GM12878 (cell line): ENCODE measurements around the gene CRYGS. TPM values are rescaled to one million over a fixed set of nuclear protein-coding genes. Genes with fewer than 3 reads are reported as not detected.

Experiments used
- ATAC-seq: fragments of 200-7000 bp; cut with Tn5 transposase; 3 replicates; pipeline ENCODE4 v1.9.1; 2020; ENCODE audit warnings: mild to moderate bottlenecking, moderate library complexity
- BruUV-seq: library from RNA; stranded (reverse); fragments of 400-500 nt; replicated peaks from 2 replicates; lab custom pipeline; 2021; lab: Mats Ljungman, UMichigan
- CTCF ChIA-PET: fragments of 300-600 bp; sonication (Branson Sonifier 250); formaldehyde crosslinking; extraction: SDS; loops from one replicate; lab custom pipeline; 2021; ENCODE audit warnings: inconsistent platforms; lab: Yijun Ruan, JAX
- POLR2A ChIA-PET: fragments of 350-600 bp; formaldehyde crosslinking; extraction: SDS; loops from one replicate; lab custom pipeline; 2021; ENCODE audit warnings: inconsistent platforms; lab: Charles Lee
- RAD21 ChIA-PET: fragments of 300-600 bp; sonication (Branson Sonifier 250); formaldehyde crosslinking; loops from one replicate; lab custom pipeline; 2023; ENCODE audit warnings: antibody characterized with exemption; ENCODE audit not compliant: unreplicated experiment; lab: Charles Lee
- SMC1A ChIA-PET: fragments of 300-600 bp; sonication (Branson Sonifier 250); formaldehyde crosslinking; loops from one replicate; lab custom pipeline; 2023; ENCODE audit not compliant: unreplicated experiment, uncharacterized antibody; lab: Charles Lee
- DNase-seq: peaks from one replicate; pipeline ENCODE4 v3.0.0-alpha.2; 2011; ENCODE audit warnings: low read depth, low spot score
- FAIRE-seq: peaks from 3 replicates; lab custom pipeline; 2011; peaks lifted over from hg19 to GRCh38; lab: Jason Lieb, UNC
- H2AFZ ChIP-seq: 2 replicates; pipeline ENCODE4 v1.6.0; 2011; ENCODE audit warnings: low read depth, low read length, control low read depth; ENCODE audit not compliant: control insufficient read depth
- H3K27ac ChIP-seq: 2 replicates; pipeline ENCODE4 v1.5.1; 2011; ENCODE audit warnings: control low read depth; ENCODE audit not compliant: control insufficient read depth, insufficient read depth
- H3K27me3 ChIP-seq, 2 experiments: replicated peaks in 1 of 2; 2 replicates each; pipeline versions ENCODE4 v1.6.0 to v1.6.1; 2011; ENCODE audit warnings: low read length in 1 of 2; ENCODE audit not compliant: control insufficient read depth in 2 of 2, insufficient read depth in 2 of 2
- H3K36me3 ChIP-seq, 2 experiments: 2 replicates each; pipeline ENCODE4 v1.5.1; 2011; ENCODE audit warnings: low read length in 1 of 2; ENCODE audit not compliant: control insufficient read depth in 2 of 2, insufficient read depth in 2 of 2
- H3K4me1 ChIP-seq: 2 replicates; pipeline ENCODE4 v1.6.1; 2011; ENCODE audit warnings: mild to moderate bottlenecking, low read length, moderate library complexity, mixed read lengths; ENCODE audit not compliant: control insufficient read depth, insufficient read depth
- H3K4me2 ChIP-seq: 2 replicates; pipeline ENCODE4 v1.6.0; 2011; ENCODE audit warnings: control low read depth; ENCODE audit not compliant: control insufficient read depth, insufficient read depth
- H3K4me3 ChIP-seq: fragments of 200-600 bp; sonication (generic); 2 replicates; pipeline ENCODE4 v1.5.1; 2016
- H3K79me2 ChIP-seq: 2 replicates; pipeline ENCODE4 v1.6.0; 2011; ENCODE audit warnings: low read length; ENCODE audit not compliant: control insufficient read depth, insufficient read depth
- H3K9ac ChIP-seq: 2 replicates; pipeline ENCODE4 v1.8.0; 2011; ENCODE audit warnings: low read length, control low read depth, mixed read lengths; ENCODE audit not compliant: control insufficient read depth, insufficient read depth
- H3K9me3 ChIP-seq: replicated peaks from 3 replicates; pipeline ENCODE4 v1.5.1; 2011; ENCODE audit warnings: mild to moderate bottlenecking, low read length; ENCODE audit not compliant: control insufficient read depth, insufficient read depth
- H4K20me1 ChIP-seq: 2 replicates; pipeline ENCODE4 v1.6.0; 2011; ENCODE audit not compliant: control insufficient read depth, insufficient read depth
- BRCA1 ChIP-seq: IDR thresholded peaks from 2 replicates; pipeline ENCODE4 v1.6.1; 2011; ENCODE audit warnings: low read depth, low read length, improper control_type of control experiment
- CBX5 ChIP-seq: sonication (generic); IDR thresholded peaks from 2 replicates; pipeline ENCODE4 v1.6.1; 2016; ENCODE audit warnings: low read depth, moderate library complexity, mild to moderate bottlenecking, inconsistent platforms
- DPF2 ChIP-seq: fragments of 450-650 bp; IDR thresholded peaks from 2 replicates; pipeline ENCODE4 v1.6.1; 2017; ENCODE audit warnings: mild to moderate bottlenecking
- HDAC2 ChIP-seq: fragments of 200-600 bp; sonication (generic); IDR thresholded peaks from 2 replicates; pipeline ENCODE4 v1.6.1; 2017
- KAT2A ChIP-seq: conservative IDR thresholded peaks from 2 replicates; pipeline ENCODE4 v1.6.1; 2011; ENCODE audit warnings: low read depth, low read length; ENCODE audit not compliant: control insufficient read depth
- RBBP5 ChIP-seq: fragments of 200-600 bp; sonication (generic); conservative IDR thresholded peaks from 2 replicates; pipeline ENCODE4 v1.6.1; 2016
- ZNF217 ChIP-seq: fragments of 450-650 bp; IDR thresholded peaks from 2 replicates; pipeline ENCODE4 v1.6.1; 2017; ENCODE audit warnings: antibody characterized with exemption, mild to moderate bottlenecking
- WGBS: methylation state at CpG from one replicate; pipeline ENCODE4 v1.1.6; 2016; ENCODE audit warnings: low lambda C conversion rate; ENCODE audit not compliant: insufficient replicate concordance, insufficient coverage; ENCODE audit errors: missing lambda C conversion rate; 5-methylcytosine and 5-hydroxymethylcytosine counted together
- in situ Hi-C: fragments of 300-500 bp; cut with MboI; formaldehyde crosslinking; loops from 9 replicates; pipeline ENCODE4 v1.14.3; 2018; ENCODE audit warnings: mixed read lengths
- intact Hi-C: fragments of 100-400 bp; cut with micrococcal nuclease; formaldehyde crosslinking; loops from one replicate; pipeline ENCODE4 v1.14.2; 2022; ENCODE audit not compliant: unreplicated experiment
- polyA plus RNA-seq, 11 experiments: library from polyadenylated mRNA; depleted of rRNA in 4 of 11; unstranded in 6 of 11; stranded (reverse) in 5 of 11; fragments of >200 nt; fragmentation: Nextera tagmentation in 4 of 11; fragmentation: Illumina TruSeq in 1 of 11; extraction: Ambion mirVana in 4 of 11; extraction: Trizol in 1 of 11; gene quantifications; 1 replicate in 1 of 11; 2 replicates in 10 of 11; pipeline versions ENCODE4 v1.2.1 to v1.2.3, GENCODE V29; 2011 to 2016; ENCODE audit warnings: inconsistent platforms in 2 of 11, missing spikeins in 2 of 11, low read depth in 1 of 11
- total RNA-seq, 4 experiments: library from RNA; depleted of rRNA in 3 of 4; stranded (reverse); fragments of >200 nt in 3 of 4; fragmentation: Illumina TruSeq in 1 of 4; extraction: Trizol in 1 of 4; gene quantifications; 2 replicates each; pipeline versions ENCODE4 v1.2.1 to v1.2.3, GENCODE V29; 2013 to 2021
- TF ChIP-seq, protein P1 (sequence below): fragments of 150-350 bp; IDR thresholded peaks from 2 replicates; pipeline ENCODE4 v1.6.1; 2016; ENCODE audit warnings: low read depth, low read length
- TF ChIP-seq, protein P2 (sequence below): fragments of 450-650 bp; IDR thresholded peaks from 2 replicates; pipeline ENCODE4 v1.6.1; 2016; ENCODE audit warnings: mild to moderate bottlenecking, moderate library complexity, borderline replicate concordance
- TF ChIP-seq, protein P3 (sequence below): IDR thresholded peaks from 2 replicates; pipeline ENCODE4 v1.6.1; 2012; ENCODE audit warnings: improper control_type of control experiment, low read depth, low read length; ENCODE audit not compliant: insufficient replicate concordance

The CRYGS gene
- total and polyA plus RNA-seq, 10 of the 15 experiments (the other 5 are each of a cell fraction or from before 2014, with no cell fraction given), result 1.1 to 6.0 (median 2.5) TPM

DNA sequence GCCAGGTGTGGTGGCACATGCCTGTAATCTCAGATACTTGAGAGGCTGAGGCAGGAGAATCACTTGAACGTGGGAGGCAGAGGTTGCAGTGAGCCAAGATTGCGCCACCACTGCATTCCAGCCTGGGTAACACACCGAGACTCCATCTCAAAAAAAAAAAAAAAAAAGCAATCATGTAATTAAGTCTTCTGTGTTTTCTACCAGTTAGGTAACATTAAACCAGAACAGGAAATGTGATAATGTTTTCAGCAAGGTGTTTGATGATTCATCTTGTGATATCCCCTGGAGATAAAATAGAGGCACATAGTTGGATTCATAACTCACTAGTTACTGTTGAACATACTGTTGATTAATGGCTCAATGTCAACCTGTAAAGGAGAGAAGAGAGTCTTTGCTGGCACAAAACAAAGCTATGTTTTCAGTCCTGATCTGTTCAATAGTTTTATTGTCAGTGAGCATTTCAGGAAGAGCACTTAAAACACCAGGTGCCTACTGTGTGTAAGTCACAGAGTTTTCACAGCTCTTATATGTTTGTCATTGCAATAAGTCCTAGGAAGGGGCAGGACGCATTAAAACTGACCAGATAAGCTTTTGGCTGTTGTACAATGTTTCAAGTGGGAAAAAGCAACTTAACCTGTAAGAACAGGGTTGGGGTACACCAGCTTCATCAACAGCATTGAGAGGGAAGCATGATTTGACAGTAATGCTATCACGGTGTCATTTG lies 45.8 kb upstream of the CRYGS start:
- 80% methylated on average over 5 of the region's 5 CpGs for WGBS
- RAD21 ChIA-PET, result no interaction called here
- in situ Hi-C loops, result no loop called here
- Histone ChIP-seq H3K4me1 (no peaks in the 10 kb centered on the region), H3K4me2 (no peak overlapping the region), H3K27ac (no peak overlapping the region), H3K36me3 (peaks cover 0 to 3% of the 10 kb centered on the region in 2 experiments; a peak in 1 of 4 replicates), H3K9ac (no peak overlapping the region), H4K20me1 (no peaks in the 10 kb centered on the region), H3K9me3 (no peaks in the 10 kb centered on the region), H3K4me3 (no peak overlapping the region), H2AFZ (no peak overlapping the region), H3K79me2 (no peaks in the 10 kb centered on the region), H3K27me3 (peaks cover 0 to 2% of the 10 kb centered on the region in 2 experiments; a peak in 1 of 4 replicates)
- POLR2A ChIA-PET, result interaction anchor here (0.6 kb wide), 1 partner anchor 607 kb away, joined by 3 read pairs; no protein-coding TSS in a partner anchor
- intact Hi-C loops, result no loop called here
- SMC1A ChIA-PET, result interaction anchor here (0.9 to 1.9 kb wide), 3 partner anchors 24 to 50 kb away, joined by 3 to 6 read pairs (median 3); no protein-coding TSS in a partner anchor
- FAIRE-seq (no peak), DNase-seq (no peak), ATAC-seq (no peak)
- BruUV-seq, result no TSS peak
- CTCF ChIA-PET, result interaction anchor here (1.2 to 2.7 kb wide), 3 partner anchors 25 to 232 kb away, joined by 5 to 12 read pairs (median 7); no protein-coding TSS in a partner anchor
- TF ChIP-seq RBBP5, result no peak
- no peak for TF ChIP-seq HDAC2
- TF ChIP-seq, protein P1, sequence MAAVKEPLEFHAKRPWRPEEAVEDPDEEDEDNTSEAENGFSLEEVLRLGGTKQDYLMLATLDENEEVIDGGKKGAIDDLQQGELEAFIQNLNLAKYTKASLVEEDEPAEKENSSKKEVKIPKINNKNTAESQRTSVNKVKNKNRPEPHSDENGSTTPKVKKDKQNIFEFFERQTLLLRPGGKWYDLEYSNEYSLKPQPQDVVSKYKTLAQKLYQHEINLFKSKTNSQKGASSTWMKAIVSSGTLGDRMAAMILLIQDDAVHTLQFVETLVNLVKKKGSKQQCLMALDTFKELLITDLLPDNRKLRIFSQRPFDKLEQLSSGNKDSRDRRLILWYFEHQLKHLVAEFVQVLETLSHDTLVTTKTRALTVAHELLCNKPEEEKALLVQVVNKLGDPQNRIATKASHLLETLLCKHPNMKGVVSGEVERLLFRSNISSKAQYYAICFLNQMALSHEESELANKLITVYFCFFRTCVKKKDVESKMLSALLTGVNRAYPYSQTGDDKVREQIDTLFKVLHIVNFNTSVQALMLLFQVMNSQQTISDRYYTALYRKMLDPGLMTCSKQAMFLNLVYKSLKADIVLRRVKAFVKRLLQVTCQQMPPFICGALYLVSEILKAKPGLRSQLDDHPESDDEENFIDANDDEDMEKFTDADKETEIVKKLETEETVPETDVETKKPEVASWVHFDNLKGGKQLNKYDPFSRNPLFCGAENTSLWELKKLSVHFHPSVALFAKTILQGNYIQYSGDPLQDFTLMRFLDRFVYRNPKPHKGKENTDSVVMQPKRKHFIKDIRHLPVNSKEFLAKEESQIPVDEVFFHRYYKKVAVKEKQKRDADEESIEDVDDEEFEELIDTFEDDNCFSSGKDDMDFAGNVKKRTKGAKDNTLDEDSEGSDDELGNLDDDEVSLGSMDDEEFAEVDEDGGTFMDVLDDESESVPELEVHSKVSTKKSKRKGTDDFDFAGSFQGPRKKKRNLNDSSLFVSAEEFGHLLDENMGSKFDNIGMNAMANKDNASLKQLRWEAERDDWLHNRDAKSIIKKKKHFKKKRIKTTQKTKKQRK, result no peak
- TF ChIP-seq, protein P2, sequence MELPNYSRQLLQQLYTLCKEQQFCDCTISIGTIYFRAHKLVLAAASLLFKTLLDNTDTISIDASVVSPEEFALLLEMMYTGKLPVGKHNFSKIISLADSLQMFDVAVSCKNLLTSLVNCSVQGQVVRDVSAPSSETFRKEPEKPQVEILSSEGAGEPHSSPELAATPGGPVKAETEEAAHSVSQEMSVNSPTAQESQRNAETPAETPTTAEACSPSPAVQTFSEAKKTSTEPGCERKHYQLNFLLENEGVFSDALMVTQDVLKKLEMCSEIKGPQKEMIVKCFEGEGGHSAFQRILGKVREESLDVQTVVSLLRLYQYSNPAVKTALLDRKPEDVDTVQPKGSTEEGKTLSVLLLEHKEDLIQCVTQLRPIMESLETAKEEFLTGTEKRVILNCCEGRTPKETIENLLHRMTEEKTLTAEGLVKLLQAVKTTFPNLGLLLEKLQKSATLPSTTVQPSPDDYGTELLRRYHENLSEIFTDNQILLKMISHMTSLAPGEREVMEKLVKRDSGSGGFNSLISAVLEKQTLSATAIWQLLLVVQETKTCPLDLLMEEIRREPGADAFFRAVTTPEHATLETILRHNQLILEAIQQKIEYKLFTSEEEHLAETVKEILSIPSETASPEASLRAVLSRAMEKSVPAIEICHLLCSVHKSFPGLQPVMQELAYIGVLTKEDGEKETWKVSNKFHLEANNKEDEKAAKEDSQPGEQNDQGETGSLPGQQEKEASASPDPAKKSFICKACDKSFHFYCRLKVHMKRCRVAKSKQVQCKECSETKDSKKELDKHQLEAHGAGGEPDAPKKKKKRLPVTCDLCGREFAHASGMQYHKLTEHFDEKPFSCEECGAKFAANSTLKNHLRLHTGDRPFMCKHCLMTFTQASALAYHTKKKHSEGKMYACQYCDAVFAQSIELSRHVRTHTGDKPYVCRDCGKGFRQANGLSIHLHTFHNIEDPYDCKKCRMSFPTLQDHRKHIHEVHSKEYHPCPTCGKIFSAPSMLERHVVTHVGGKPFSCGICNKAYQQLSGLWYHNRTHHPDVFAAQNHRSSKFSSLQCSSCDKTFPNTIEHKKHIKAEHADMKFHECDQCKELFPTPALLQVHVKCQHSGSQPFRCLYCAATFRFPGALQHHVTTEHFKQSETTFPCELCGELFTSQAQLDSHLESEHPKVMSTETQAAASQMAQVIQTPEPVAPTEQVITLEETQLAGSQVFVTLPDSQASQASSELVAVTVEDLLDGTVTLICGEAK, result no peak
- no peak for TF ChIP-seq ZNF217
- no peak for TF ChIP-seq CBX5
- TF ChIP-seq, protein P3, sequence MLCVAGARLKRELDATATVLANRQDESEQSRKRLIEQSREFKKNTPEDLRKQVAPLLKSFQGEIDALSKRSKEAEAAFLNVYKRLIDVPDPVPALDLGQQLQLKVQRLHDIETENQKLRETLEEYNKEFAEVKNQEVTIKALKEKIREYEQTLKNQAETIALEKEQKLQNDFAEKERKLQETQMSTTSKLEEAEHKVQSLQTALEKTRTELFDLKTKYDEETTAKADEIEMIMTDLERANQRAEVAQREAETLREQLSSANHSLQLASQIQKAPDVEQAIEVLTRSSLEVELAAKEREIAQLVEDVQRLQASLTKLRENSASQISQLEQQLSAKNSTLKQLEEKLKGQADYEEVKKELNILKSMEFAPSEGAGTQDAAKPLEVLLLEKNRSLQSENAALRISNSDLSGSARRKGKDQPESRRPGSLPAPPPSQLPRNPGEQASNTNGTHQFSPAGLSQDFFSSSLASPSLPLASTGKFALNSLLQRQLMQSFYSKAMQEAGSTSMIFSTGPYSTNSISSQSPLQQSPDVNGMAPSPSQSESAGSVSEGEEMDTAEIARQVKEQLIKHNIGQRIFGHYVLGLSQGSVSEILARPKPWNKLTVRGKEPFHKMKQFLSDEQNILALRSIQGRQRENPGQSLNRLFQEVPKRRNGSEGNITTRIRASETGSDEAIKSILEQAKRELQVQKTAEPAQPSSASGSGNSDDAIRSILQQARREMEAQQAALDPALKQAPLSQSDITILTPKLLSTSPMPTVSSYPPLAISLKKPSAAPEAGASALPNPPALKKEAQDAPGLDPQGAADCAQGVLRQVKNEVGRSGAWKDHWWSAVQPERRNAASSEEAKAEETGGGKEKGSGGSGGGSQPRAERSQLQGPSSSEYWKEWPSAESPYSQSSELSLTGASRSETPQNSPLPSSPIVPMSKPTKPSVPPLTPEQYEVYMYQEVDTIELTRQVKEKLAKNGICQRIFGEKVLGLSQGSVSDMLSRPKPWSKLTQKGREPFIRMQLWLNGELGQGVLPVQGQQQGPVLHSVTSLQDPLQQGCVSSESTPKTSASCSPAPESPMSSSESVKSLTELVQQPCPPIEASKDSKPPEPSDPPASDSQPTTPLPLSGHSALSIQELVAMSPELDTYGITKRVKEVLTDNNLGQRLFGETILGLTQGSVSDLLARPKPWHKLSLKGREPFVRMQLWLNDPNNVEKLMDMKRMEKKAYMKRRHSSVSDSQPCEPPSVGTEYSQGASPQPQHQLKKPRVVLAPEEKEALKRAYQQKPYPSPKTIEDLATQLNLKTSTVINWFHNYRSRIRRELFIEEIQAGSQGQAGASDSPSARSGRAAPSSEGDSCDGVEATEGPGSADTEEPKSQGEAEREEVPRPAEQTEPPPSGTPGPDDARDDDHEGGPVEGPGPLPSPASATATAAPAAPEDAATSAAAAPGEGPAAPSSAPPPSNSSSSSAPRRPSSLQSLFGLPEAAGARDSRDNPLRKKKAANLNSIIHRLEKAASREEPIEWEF, result no peak
- TF ChIP-seq KAT2A, result no peak
- TF ChIP-seq DPF2, result no peak
- TF ChIP-seq BRCA1, result no peak
